SU-DHL-6 (cell line): Measurements from ENCODE around the gene BLNK.

Experiments
- EZH2phosphoT487 ChIP-seq: fragments of 200-600 bp; sonication (generic), shearing (Covaris generic); conservative IDR thresholded peaks from 2 replicates; pipeline ENCODE4 v1.6.1; 2018; ENCODE audit warnings: mild to moderate bottlenecking, antibody characterized with exemption, low read length, moderate library complexity, mixed read lengths
- TF ChIP-seq, protein P1 (sequence below): fragments of 200-600 bp; sonication (generic); IDR thresholded peaks from one replicate; pipeline ENCODE4 v1.5.1; 2017; ENCODE audit warnings: antibody characterized with exemption, mild to moderate bottlenecking, low read length, moderate library complexity; ENCODE audit not compliant: insufficient read depth, poor library complexity, severe bottlenecking

DNA sequence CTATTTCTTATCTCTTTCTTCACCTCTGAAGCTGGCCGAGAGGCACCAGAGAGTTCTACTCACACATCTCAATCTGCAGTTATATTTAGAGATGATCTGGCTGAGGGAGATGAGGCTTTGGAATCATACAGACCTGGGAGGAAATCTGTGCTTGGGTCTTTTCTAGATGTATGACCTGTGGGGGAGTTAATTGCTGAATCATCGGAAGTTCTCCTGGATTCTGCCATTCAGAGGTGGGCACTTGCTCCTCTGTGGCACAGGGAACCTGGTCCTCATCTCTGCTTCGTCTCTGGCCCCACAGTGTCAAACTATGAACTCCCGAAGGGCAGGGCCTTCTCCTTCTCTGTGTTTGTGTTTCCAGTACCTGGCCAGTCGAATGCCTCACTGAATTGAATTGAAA is 52.5 kb downstream of the BLNK start:
- TF ChIP-seq, protein P1, sequence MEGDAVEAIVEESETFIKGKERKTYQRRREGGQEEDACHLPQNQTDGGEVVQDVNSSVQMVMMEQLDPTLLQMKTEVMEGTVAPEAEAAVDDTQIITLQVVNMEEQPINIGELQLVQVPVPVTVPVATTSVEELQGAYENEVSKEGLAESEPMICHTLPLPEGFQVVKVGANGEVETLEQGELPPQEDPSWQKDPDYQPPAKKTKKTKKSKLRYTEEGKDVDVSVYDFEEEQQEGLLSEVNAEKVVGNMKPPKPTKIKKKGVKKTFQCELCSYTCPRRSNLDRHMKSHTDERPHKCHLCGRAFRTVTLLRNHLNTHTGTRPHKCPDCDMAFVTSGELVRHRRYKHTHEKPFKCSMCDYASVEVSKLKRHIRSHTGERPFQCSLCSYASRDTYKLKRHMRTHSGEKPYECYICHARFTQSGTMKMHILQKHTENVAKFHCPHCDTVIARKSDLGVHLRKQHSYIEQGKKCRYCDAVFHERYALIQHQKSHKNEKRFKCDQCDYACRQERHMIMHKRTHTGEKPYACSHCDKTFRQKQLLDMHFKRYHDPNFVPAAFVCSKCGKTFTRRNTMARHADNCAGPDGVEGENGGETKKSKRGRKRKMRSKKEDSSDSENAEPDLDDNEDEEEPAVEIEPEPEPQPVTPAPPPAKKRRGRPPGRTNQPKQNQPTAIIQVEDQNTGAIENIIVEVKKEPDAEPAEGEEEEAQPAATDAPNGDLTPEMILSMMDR: no peak
- no peak for TF ChIP-seq EZH2phosphoT487
